Ovary (tissue), 9 donors: ENCODE results near the gene GBE1. TPM values are rescaled to one million over a fixed set of nuclear protein-coding genes. Genes with fewer than 3 reads are reported as not detected.

Experiments used
- DNase-seq, 5 donors: peaks; one replicate each; pipeline ENCODE4 v3.0.0-alpha.2; 2019 to 2020
- H3K27ac ChIP-seq, 2 donors: fragments of 200-600 bp; one replicate each; pipeline versions ENCODE4 v1.5.1 to v1.8.0; 2019 to 2022
- H3K27me3 ChIP-seq: fragments of 200-600 bp; one replicate; pipeline ENCODE4 v1.8.0; 2022
- H3K36me3 ChIP-seq: fragments of 200-600 bp; sonication (generic); one replicate; pipeline ENCODE4 v1.5.1; 2019
- H3K4me1 ChIP-seq: one replicate; pipeline ENCODE4 v1.8.1; 2013; ENCODE audit warnings: mild to moderate bottlenecking, moderate library complexity; ENCODE audit not compliant: insufficient read depth
- H3K4me3 ChIP-seq: fragments of 200-600 bp; sonication (generic); one replicate; pipeline ENCODE4 v1.5.1; 2017
- H3K9me3 ChIP-seq, 2 donors: fragments of 200-600 bp in 1 of 2; sonication (generic) in 1 of 2; one replicate each; pipeline versions ENCODE4 v1.5.1 to v1.8.1; 2013 to 2019; ENCODE audit warnings: mild to moderate bottlenecking in 1 of 2, moderate library complexity in 1 of 2
- CTCF ChIP-seq, 3 donors: fragments of 450-650 bp in 2 of 3; fragments of 200-600 bp in 1 of 3; IDR thresholded peaks; one replicate each; pipeline versions ENCODE4 v1.5.1 to v1.8.0; 2016 to 2022; ENCODE audit warnings: antibody characterized with exemption in 3 of 3, mild to moderate bottlenecking in 1 of 3
- EP300 ChIP-seq: sonication (generic); formaldehyde crosslinking; IDR thresholded peaks from one replicate; pipeline ENCODE4 v1.6.1; 2017; ENCODE audit warnings: antibody characterized with exemption
- POLR2A ChIP-seq: fragments of 450-650 bp; IDR thresholded peaks from one replicate; pipeline ENCODE4 v1.6.1; 2017; ENCODE audit warnings: antibody characterized with exemption, mild to moderate bottlenecking, moderate library complexity
- WGBS, 3 donors: extraction: QIAGEN DNeasy Blood & Tissue Kit in 1 of 3; methylation state at CpG; one replicate each; pipeline versions ENCODE4 v1.1.5 to v1.1.7; 2013 to 2017; 5-methylcytosine and 5-hydroxymethylcytosine counted together
- intact Hi-C, 4 donors: fragments of 100-400 bp; cut with DNase I; formaldehyde crosslinking; loops; one replicate each; pipeline versions ENCODE4 v1.11.0 to v1.15.1; 2022 to 2023
- polyA plus RNA-seq, 2 donors: library from polyadenylated mRNA; stranded (reverse); fragments of 200-250 nt in 1 of 2; fragments of 350-450 nt in 1 of 2; fragmentation: Illumina TruSeq in 1 of 2; extraction: RNeasy Lipid Tissue Mini Kit (QIAGEN cat#74804) in 1 of 2; gene quantifications; one replicate each; pipeline ENCODE4 v1.2.3, GENCODE V29; 2013 to 2014
- total RNA-seq, 7 donors: library from RNA; depleted of rRNA in 2 of 7; stranded (reverse); fragments of >200 nt in 2 of 7; fragmentation: NEBNext Ultra II Directional in 3 of 7; extraction: Animal tissue kit (Norgen Biotek cat#: 25700) in 3 of 7; gene quantifications; one replicate each; pipeline versions ENCODE4 v1.1.0 to v1.2.4, GENCODE V29; 2016 to 2023
- donor health status: DM: no; HTN: no; CAD: no; lungs with moderate emphysema.
- donor health status: DM: no; HTN: no; CAD: no.
- donor health status: Bipolar disorder and iron deficiency.
- donor health status: DM: yes; HTN: yes; CAD: no.
- donor health status: DM: no; HTN: no; CAD: no.
- donor health status: DM: yes; HTN: yes; CAD: no.

Gene GBE1
- total and polyA plus RNA-seq, 9 donors: 14.8 to 43.7 (median 26.8) TPM

- DNase-seq: no peak
- Histone ChIP-seq H3K36me3 (no peaks in the 10 kb centered on the region), H3K27ac (no peak overlapping the region), H3K9me3 (no peaks in the 10 kb centered on the region), H3K4me1 (no peaks in the 10 kb centered on the region), H3K27me3 (no peaks in the 10 kb centered on the region), H3K4me3 (no peak overlapping the region)
- 94% methylated on average over 1 of the region's 1 CpG for WGBS, 3 donors
- TF ChIP-seq CTCF (IDR thresholded peaks at IDR 0.05): no peak
- intact Hi-C loops: no loop called here
Observed at GRCh38 chr3:81734742-81735141, 26.7 kb downstream of the GBE1 start.

- intact Hi-C loops: no loop called here
- TF ChIP-seq EP300 (no peak), CTCF (IDR thresholded peaks at IDR 0.05) (no peak), POLR2A (no peak)
- no peak overlapping the region for H3K27ac ChIP-seq
- no peak for DNase-seq
- no peaks in the 10 kb centered on the region for H3K4me1 ChIP-seq
- H3K9me3 ChIP-seq: no peaks in the 10 kb centered on the region
- no peaks in the 10 kb centered on the region for H3K27me3 ChIP-seq
- 94 to 96% (median 95%) methylated on average over 4 of the region's 4 CpGs for WGBS, 3 donors
- no peak overlapping the region for H3K4me3 ChIP-seq
- no peaks in the 10 kb centered on the region for H3K36me3 ChIP-seq
Observed at GRCh38 chr3:81732642-81733041, 28.8 kb downstream of the GBE1 start.

- Histone ChIP-seq H3K27me3 (no peaks in the 10 kb centered on the region), H3K27ac (no peak overlapping the region), H3K4me3 (no peak overlapping the region), H3K36me3 (no peaks in the 10 kb centered on the region), H3K9me3 (no peaks in the 10 kb centered on the region), H3K4me1 (no peaks in the 10 kb centered on the region)
- DNase-seq: no peak
- no peak for TF ChIP-seq CTCF (IDR thresholded peaks at IDR 0.05)
- TF ChIP-seq EP300: no peak
- no peak for TF ChIP-seq POLR2A
- intact Hi-C loops: no loop called here
- WGBS, 3 donors: 77 to 93% (median 82%) methylated on average over 2 of the region's 2 CpGs
Observed at GRCh38 chr3:81728766-81729544, 32.5 kb downstream of the GBE1 start.

- Histone ChIP-seq H3K27ac (no peak overlapping the region), H3K4me1 (no peaks in the 10 kb centered on the region), H3K4me3 (no peak overlapping the region), H3K27me3 (no peaks in the 10 kb centered on the region), H3K36me3 (no peaks in the 10 kb centered on the region), H3K9me3 (no peaks in the 10 kb centered on the region)
- no peak for TF ChIP-seq EP300
- no peak for TF ChIP-seq CTCF (IDR thresholded peaks at IDR 0.05)
- TF ChIP-seq POLR2A: no peak
- DNase-seq: no peak
- intact Hi-C loops: no loop called here
- WGBS, 3 donors: 90 to 96% (median 92%) methylated on average over 6 of the region's 6 CpGs
Observed at GRCh38 chr3:81726735-81727134, 34.7 kb downstream of the GBE1 start.
